GM10266 (cell line): ENCODE measurements around the gene DISC1.
"Not testable (repeated sequence)": the region's sequence is repeated elsewhere in the genome, so short reads cannot be mapped to it uniquely, and the experiment has no call there.

ENCODE experiments used
- DNase-seq: peaks from one replicate; pipeline ENCODE4 v3.0.0; 2012; ENCODE audit errors: extremely low spot score
- CTCF ChIP-seq: IDR thresholded peaks from 2 replicates; pipeline ENCODE4 v1.5.1; 2012; ENCODE audit warnings: mild to moderate bottlenecking, low read depth; ENCODE audit not compliant: control insufficient read depth, insufficient read depth; ENCODE audit errors: missing control alignments

Gene DISC1

DNA sequence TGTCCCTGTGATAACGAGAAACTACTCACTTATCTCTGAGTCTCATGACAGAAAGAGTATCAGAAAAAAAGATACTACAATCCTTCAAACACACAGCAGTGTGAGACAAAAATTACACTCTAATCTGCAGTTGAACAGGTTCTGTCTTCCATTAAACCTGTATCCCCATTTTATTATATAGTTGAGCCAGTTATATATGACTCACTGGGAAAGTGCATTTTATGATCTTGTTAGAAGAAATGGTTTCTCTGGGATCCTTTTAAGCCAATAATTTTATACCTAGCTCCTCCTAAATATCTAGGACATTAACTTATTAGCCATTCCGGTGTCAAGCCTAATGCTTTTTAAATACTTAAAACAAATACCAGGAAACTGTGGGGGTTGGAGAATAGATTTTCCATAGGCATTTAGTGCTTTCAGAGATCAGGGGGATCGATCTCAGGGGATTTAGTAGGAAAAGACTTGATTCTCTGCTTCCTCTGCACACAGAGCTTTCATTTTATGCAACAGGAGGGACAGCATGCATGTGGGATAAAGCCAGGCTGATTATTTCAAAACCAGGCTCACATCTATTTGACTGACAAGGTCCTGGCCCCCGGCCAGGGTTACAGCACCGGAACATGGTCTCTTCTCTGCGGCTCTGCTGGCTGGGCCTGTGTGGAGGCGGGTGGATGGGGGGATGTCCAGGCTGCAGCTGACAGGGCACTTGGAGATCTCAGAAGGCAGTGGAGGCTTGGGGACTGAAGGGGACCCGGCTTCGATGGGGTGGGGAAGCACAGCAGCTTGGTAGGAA, 310.6 kb downstream of the DISC1 start:
- TF ChIP-seq CTCF = no peak
- DNase-seq = no peak

GRCh38 chr1:231938211-231938610, 311.6 kb downstream of the DISC1 start:
- DNase-seq = no peak
- TF ChIP-seq CTCF = no peak

DNA sequence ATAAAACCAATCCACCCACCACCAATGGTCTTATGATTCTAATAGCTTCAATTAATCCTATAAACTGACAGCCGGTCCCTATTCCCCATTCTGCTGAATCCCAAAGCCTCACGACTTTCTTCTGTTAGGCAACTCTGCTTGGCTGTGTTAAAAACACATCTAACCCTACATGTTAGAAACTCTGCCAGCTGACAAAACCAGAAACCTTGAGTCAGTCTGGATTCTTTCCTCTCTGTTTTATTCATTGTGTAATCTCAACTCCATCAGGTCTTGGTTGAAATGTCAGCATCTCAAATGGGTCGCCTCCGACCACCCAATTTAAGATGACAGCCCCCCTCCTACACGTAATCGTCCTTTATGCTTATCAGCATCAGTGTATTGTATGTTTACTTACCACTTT, 312.1 kb downstream of the DISC1 start:
- no peak for TF ChIP-seq CTCF
- DNase-seq = no peak

GRCh38 chr1:231939118-231939517, 312.5 kb downstream of the DISC1 start:
- TF ChIP-seq CTCF = no peak
- no peak for DNase-seq

DNA sequence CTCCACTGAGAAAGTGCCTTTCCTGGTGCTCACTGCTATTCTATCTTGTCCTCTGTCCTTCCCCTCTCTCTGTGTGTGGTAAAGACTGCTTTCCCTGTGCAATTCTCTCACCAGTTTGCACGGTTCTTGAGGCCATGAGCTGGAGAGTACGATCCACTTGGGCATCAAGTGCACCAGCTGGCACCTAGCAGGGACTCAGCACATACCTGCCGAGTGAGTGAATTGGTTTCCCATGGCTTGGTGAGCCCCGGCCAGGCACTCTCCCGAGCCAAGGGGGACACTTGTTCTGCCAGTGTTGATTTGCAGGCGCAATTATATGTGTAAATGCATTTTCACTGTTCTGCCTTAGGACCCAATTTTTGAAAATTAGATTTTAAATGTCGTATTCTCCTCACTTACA, 313.5 kb downstream of the DISC1 start:
- DNase-seq = no peak
- TF ChIP-seq CTCF = no peak

DNA sequence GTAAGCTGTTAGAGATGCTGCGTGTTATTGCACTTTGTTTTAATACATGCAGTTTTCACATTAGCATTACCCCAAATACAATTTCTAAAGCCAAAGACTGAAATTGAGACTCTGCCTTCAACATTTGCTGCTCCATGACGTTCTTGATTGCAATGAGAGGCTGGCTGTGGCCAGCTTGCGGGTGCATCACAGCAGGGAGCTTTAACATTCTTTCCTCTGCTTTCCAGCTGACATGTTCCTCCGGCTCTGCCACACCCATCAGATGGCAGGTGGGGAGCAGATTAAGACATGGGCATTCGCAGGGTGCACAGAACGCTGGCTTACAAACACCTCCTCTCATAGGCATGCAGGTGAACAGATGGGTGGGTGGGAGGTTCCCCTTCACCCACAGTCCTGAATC, 314.1 kb downstream of the DISC1 start:
- no peak for TF ChIP-seq CTCF
- DNase-seq = no peak

GRCh38 chr1:231943084-231943483, 316.5 kb downstream of the DISC1 start:
- no peak for DNase-seq
- no peak for TF ChIP-seq CTCF

DNA sequence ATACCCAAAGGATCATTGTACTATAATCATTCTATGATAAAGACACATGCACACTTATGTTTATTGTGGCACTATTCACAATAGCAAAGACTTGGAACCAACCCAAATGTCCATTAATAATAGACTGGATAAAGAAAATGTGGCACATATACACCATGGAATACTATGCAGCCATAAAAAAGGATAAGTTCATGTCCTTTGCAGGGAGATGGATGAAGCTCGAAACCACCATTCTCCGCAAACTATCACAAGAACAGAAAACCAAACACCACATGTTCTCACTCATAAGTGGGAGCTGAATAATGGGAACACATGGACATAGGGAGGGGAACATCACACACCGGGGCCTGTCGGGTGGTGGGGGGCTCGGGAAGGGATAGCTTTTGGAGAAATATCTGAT, 321.5 kb downstream of the DISC1 start:
- not testable (repeated sequence) for DNase-seq
